Uterus (tissue), 4 donors: ENCODE measurements around the gene GRIN2A. TPM values are rescaled to one million over a fixed set of nuclear protein-coding genes. Genes with fewer than 3 reads are reported as not detected.

Experiments used
- DNase-seq, 2 donors: peaks; one replicate each; pipeline ENCODE4 v3.0.0-alpha.2; 2019 to 2020
- H3K27ac ChIP-seq, 2 donors: fragments of 200-600 bp; sonication (generic); 1 replicate in 1 of 2; 2 replicates in 1 of 2; pipeline ENCODE4 v1.5.1; 2016 to 2018
- H3K27me3 ChIP-seq, 2 donors: fragments of 200-600 bp; sonication (generic); one replicate each; pipeline ENCODE4 v1.5.1; 2018 to 2019; ENCODE audit warnings: control low read depth in 1 of 2
- H3K36me3 ChIP-seq, 2 donors: fragments of 200-600 bp; sonication (generic); one replicate each; pipeline ENCODE4 v1.5.1; 2019; ENCODE audit warnings: control low read depth in 1 of 2
- H3K4me1 ChIP-seq, 2 donors: fragments of 200-600 bp; sonication (generic); one replicate each; pipeline ENCODE4 v1.5.1; 2018 to 2019; ENCODE audit warnings: control low read depth in 1 of 2
- H3K4me3 ChIP-seq, 2 donors: fragments of 200-600 bp; sonication (generic); 1 replicate in 1 of 2; 2 replicates in 1 of 2; pipeline ENCODE4 v1.5.1; 2018 to 2019; ENCODE audit warnings: mild to moderate bottlenecking in 1 of 2
- H3K9me3 ChIP-seq, 2 donors: fragments of 200-600 bp; sonication (generic); one replicate each; pipeline ENCODE4 v1.5.1; 2019; ENCODE audit warnings: control low read depth in 1 of 2
- POLR2A ChIP-seq, 2 donors: fragments of 450-650 bp; IDR thresholded peaks; one replicate each; pipeline ENCODE4 v1.6.1; 2016; ENCODE audit warnings: antibody characterized with exemption in 2 of 2, mild to moderate bottlenecking in 1 of 2, moderate library complexity in 1 of 2
- intact Hi-C: fragments of 100-400 bp; cut with DNase I; formaldehyde crosslinking; loops from one replicate; pipeline ENCODE4 v1.15.1; 2023; ENCODE audit warnings: low total_unique reads
- total RNA-seq, 4 donors: library from RNA; depleted of rRNA in 3 of 4; stranded (reverse); fragments of >200 nt in 3 of 4; gene quantifications; one replicate each; pipeline versions ENCODE4 v1.1.0 to v1.2.4, GENCODE V29; 2014 to 2023
- TF ChIP-seq, protein P1 (sequence below), 4 experiments: fragments of 200-600 bp in 2 of 4; fragments of 450-650 bp in 2 of 4; sonication (generic) in 2 of 4; IDR thresholded peaks; one replicate each; pipeline ENCODE4 v1.5.1; 2016 to 2019; ENCODE audit warnings: antibody characterized with exemption in 4 of 4, mild to moderate bottlenecking in 2 of 4, moderate library complexity in 1 of 4
- donor health status: DM: yes; HTN: yes; CAD: no.

Gene GRIN2A
- total RNA-seq, 4 donors from 2014 or later = under 0.01 to 2.4 (median 0.56) TPM

DNA sequence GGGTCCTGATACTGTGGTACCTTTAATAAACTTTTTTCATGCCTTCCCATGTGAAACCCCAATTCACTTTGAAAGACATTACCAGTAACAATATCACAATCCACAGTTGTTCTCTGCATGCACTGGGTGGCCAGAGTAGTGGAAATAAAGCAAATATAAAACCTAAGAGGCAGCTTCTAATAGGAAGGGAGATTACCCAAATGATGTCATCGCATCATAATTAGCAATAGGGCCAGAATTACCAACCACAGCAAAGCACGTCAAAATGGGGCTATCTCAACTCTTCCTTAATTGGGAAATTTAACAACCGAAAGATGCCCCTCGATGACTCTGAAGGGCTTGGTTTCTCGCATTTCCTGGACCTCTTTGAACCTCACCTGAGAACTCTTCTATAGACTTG is 224.8 kb downstream of the GRIN2A start:
- no peaks in the 10 kb centered on the region for H3K27me3 ChIP-seq
- no peak for TF ChIP-seq POLR2A (IDR thresholded peaks at IDR 0.05)
- TF ChIP-seq, protein P1, sequence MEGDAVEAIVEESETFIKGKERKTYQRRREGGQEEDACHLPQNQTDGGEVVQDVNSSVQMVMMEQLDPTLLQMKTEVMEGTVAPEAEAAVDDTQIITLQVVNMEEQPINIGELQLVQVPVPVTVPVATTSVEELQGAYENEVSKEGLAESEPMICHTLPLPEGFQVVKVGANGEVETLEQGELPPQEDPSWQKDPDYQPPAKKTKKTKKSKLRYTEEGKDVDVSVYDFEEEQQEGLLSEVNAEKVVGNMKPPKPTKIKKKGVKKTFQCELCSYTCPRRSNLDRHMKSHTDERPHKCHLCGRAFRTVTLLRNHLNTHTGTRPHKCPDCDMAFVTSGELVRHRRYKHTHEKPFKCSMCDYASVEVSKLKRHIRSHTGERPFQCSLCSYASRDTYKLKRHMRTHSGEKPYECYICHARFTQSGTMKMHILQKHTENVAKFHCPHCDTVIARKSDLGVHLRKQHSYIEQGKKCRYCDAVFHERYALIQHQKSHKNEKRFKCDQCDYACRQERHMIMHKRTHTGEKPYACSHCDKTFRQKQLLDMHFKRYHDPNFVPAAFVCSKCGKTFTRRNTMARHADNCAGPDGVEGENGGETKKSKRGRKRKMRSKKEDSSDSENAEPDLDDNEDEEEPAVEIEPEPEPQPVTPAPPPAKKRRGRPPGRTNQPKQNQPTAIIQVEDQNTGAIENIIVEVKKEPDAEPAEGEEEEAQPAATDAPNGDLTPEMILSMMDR (IDR thresholded peaks at IDR 0.05) = no peak
- no peak for DNase-seq

DNA sequence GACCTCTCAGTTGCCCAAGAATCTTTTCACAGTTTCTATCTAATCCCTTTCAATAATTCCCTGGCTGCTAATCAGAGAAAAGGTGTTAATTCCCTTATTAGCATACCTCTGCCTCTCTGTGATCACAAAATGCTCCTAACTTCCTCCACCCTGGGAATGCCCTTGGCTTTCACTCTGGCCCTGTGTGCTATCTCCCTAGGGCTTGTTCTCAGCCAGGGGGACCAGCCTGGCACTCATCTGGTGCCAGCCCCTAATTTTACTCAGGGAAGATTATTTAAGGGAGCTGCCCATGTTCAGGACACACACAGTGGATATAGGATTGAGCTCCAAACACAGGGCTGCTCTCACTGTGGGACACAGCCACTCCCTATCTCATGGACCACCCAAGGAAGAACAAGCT is 225.2 kb downstream of the GRIN2A start:
- intact Hi-C loops = no loop called here
- Histone ChIP-seq H3K4me1 (no peaks in the 10 kb centered on the region), H3K9me3 (no peaks in the 10 kb centered on the region), H3K27ac (no peak overlapping the region), H3K4me3 (no peak overlapping the region), H3K27me3 (no peaks in the 10 kb centered on the region), H3K36me3 (no peaks in the 10 kb centered on the region)
- TF ChIP-seq, protein P1 (IDR thresholded peaks at IDR 0.05) = no peak
- TF ChIP-seq POLR2A (IDR thresholded peaks at IDR 0.05) = no peak
- no peak for DNase-seq

More for the DNA sequence above, 224.8 kb downstream of the GRIN2A start:
- no peak overlapping the region for H3K27ac ChIP-seq
- H3K4me3 ChIP-seq = no peak overlapping the region
- no peaks in the 10 kb centered on the region for H3K36me3 ChIP-seq
- no peaks in the 10 kb centered on the region for H3K4me1 ChIP-seq
- intact Hi-C loops = no loop called here
- no peaks in the 10 kb centered on the region for H3K9me3 ChIP-seq

DNA sequence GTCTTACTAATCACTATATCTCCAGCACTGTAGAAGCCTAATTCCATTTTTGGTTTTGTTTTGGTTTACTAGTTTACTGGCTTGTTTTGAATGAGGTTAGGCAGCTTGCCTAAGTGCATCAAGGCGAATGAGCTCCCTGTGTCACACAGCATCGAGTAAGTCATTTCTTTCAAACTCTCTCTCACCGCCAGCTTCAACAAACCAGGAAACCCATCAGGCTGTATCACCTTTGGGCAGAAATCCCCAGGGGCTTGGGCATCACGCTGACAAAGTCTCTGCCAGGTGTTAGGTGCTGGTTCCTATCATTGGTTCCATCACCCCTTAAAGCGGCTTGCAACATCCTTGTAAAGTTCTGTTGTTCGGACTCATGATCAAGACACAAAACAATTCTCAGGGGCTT is 226.6 kb downstream of the GRIN2A start:
- intact Hi-C loops = no loop called here
- no peak for TF ChIP-seq POLR2A (IDR thresholded peaks at IDR 0.05)
- TF ChIP-seq, protein P1 (IDR thresholded peaks at IDR 0.05) = no peak
- Histone ChIP-seq H3K4me3 (no peak overlapping the region), H3K9me3 (no peaks in the 10 kb centered on the region), H3K4me1 (no peaks in the 10 kb centered on the region), H3K36me3 (no peaks in the 10 kb centered on the region), H3K27ac (no peak overlapping the region), H3K27me3 (no peaks in the 10 kb centered on the region)
- DNase-seq = no peak

DNA sequence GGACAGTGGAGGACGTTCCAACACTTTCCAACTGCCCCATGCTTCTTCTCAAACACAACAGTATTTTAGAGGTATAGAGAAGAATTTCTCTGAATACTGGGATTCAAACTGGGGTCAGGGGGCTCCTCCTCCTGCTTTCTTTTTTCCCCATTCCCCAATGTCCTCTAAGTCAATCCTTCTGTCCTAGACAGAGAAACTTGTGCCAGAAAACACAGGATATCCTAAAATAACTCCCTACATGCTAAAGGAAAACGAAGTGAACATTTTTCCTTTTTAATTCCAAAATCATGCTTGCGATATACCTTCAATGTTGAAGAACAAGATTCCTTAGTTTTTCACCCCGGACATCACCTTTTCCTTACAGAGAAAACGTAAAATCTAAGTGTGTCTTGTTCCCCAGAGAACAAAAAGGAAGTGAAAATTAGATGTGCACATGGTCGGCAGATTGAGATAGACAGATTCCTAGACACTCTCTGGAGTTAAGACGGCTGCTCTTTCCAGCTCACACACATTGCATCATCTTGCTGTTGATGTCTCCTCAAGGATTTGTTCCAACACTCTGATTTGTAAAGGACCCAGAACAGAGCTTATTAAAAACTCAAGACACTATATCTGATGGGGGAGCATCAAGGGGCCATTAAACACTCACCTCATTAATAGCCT is 228.2 kb downstream of the GRIN2A start:
- Histone ChIP-seq H3K27ac (no peak overlapping the region), H3K4me3 (no peak overlapping the region), H3K36me3 (no peaks in the 10 kb centered on the region), H3K4me1 (no peaks in the 10 kb centered on the region), H3K27me3 (no peaks in the 10 kb centered on the region), H3K9me3 (no peaks in the 10 kb centered on the region)
- intact Hi-C loops = no loop called here
- DNase-seq = no peak
- TF ChIP-seq, protein P1 (IDR thresholded peaks at IDR 0.05) = no peak
- no peak for TF ChIP-seq POLR2A (IDR thresholded peaks at IDR 0.05)

DNA sequence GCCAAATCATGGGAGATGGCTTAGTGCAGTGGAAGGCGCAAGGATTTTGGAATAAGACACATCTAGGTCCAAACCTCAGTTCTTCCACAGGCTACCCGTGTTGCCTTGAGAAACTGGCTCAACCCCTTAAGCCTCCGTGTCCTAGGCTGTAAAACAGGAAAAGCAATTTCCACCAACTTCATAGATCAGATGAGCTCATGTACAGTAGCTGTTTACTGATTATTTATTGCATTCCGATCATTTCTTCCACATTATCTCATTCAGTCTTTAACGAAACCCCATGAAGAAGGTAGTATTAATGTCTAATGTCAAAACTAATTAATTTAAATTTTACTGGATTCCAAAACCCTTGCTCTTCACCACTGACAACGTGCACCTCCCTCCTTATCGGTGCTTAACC is 231.6 kb downstream of the GRIN2A start:
- TF ChIP-seq, protein P1 (IDR thresholded peaks at IDR 0.05) = no peak
- TF ChIP-seq POLR2A (IDR thresholded peaks at IDR 0.05) = no peak
- Histone ChIP-seq H3K4me3 (no peak overlapping the region), H3K27ac (no peak overlapping the region), H3K27me3 (no peaks in the 10 kb centered on the region), H3K4me1 (no peaks in the 10 kb centered on the region), H3K9me3 (no peaks in the 10 kb centered on the region), H3K36me3 (no peaks in the 10 kb centered on the region)
- intact Hi-C loops = no loop called here
- no peak for DNase-seq
